ENCODE data around the gene MYL12A. TPM values are rescaled to one million over a fixed set of nuclear protein-coding genes. Genes with fewer than 3 reads are reported as not detected.

Gene MYL12A
- total RNA-seq, 4 donors from 2014 or later = 256 to 378 (median 305) TPM

GRCh38 chr18:3214855-3215637 lies 32.6 kb upstream of the MYL12A start:
- Histone ChIP-seq H3K4me1 (peaks cover 0 to 4% of the 10 kb centered on the region in 2 donors), H3K27me3 (no peaks in the 10 kb centered on the region), H3K4me3 (no peak overlapping the region), H3K27ac (no peak overlapping the region), H3K36me3 (no peaks in the 10 kb centered on the region), H3K9me3 (no peaks in the 10 kb centered on the region)
- intact Hi-C loops (cut with DNase I; ENCODE audit: low total_unique reads) = no loop called here
- no peak for DNase-seq
- no peak for TF ChIP-seq POLR2A (IDR thresholded peaks at IDR 0.05)
- TF ChIP-seq, protein P1, sequence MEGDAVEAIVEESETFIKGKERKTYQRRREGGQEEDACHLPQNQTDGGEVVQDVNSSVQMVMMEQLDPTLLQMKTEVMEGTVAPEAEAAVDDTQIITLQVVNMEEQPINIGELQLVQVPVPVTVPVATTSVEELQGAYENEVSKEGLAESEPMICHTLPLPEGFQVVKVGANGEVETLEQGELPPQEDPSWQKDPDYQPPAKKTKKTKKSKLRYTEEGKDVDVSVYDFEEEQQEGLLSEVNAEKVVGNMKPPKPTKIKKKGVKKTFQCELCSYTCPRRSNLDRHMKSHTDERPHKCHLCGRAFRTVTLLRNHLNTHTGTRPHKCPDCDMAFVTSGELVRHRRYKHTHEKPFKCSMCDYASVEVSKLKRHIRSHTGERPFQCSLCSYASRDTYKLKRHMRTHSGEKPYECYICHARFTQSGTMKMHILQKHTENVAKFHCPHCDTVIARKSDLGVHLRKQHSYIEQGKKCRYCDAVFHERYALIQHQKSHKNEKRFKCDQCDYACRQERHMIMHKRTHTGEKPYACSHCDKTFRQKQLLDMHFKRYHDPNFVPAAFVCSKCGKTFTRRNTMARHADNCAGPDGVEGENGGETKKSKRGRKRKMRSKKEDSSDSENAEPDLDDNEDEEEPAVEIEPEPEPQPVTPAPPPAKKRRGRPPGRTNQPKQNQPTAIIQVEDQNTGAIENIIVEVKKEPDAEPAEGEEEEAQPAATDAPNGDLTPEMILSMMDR (IDR thresholded peaks at IDR 0.05) = no peak

DNA sequence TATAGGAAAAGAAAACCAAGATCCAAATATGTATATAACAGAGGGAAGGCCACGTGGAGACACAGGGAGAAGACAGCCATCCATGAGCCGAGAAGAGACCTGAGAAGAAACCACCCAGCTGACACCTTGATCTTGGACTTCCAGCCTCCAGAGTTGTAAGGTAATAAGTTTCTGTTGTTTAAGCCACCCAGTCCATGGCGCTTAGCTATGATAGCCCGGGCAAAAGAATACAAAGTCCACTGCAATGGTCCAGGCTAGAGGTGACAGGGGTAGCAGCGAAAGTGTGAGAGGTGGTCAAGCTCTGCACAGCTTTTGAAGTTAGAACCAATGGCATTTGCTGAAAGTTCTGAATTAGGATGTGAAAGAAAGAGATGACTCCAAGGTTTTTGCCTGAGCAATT lies 30.6 kb upstream of the MYL12A start:
- Histone ChIP-seq H3K27me3 (no peaks in the 10 kb centered on the region), H3K36me3 (no peaks in the 10 kb centered on the region), H3K4me3 (no peak overlapping the region), H3K9me3 (no peaks in the 10 kb centered on the region), H3K27ac (no peak overlapping the region), H3K4me1 (peaks cover 0 to 4% of the 10 kb centered on the region in 2 donors)
- no peak for TF ChIP-seq POLR2A (IDR thresholded peaks at IDR 0.05)
- TF ChIP-seq, protein P1 (IDR thresholded peaks at IDR 0.05) = no peak
- DNase-seq = no peak
- intact Hi-C loops (cut with DNase I; ENCODE audit: low total_unique reads) = no loop called here

DNA sequence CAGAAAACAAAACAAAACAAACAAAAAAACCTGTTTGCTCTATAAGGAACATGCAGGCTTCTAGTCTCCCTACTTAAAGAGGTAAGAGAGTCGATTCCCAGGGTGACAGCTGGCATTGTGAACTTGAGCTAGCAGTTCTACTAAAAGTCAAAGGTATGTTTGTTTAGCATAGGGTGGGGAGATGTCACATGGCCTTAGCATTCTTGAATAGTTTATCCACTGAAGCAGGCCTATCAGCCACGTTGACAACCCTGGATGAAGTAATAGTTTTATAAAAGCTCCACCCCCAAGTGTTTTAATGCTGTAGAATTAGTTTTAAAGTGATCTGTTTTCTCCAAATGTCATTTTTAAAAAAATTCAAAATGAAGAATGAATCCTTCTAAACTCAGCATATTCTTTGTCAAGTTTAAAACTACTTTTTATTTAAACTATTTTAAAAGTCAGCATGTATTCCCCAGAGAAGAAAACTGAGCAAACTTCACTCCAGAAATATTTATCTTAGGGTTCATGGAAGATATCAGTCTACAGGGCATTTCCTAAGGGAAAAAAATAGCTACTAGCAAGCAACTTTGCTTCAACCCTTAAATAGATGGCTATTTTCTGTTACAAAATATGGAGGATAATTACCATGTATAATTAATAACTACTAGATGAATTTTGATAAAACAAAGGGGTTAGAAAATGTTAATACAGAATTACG lies 29.5 kb upstream of the MYL12A start:
- no peaks in the 10 kb centered on the region for H3K27me3 ChIP-seq
- no peaks in the 10 kb centered on the region for H3K9me3 ChIP-seq
- H3K4me3 ChIP-seq = no peak overlapping the region
- peak overlapping the region; percentile 67 to 77 for H3K27ac ChIP-seq
- TF ChIP-seq POLR2A (IDR thresholded peaks at IDR 0.05) = no peak
- TF ChIP-seq, protein P1 (IDR thresholded peaks at IDR 0.05) = no peak
- intact Hi-C loops (cut with DNase I; ENCODE audit: low total_unique reads) = no loop called here
- H3K36me3 ChIP-seq = no peaks in the 10 kb centered on the region
- H3K4me1 ChIP-seq = peaks cover 0 to 4% of the 10 kb centered on the region in 2 donors
- DNase-seq = no peak

DNA sequence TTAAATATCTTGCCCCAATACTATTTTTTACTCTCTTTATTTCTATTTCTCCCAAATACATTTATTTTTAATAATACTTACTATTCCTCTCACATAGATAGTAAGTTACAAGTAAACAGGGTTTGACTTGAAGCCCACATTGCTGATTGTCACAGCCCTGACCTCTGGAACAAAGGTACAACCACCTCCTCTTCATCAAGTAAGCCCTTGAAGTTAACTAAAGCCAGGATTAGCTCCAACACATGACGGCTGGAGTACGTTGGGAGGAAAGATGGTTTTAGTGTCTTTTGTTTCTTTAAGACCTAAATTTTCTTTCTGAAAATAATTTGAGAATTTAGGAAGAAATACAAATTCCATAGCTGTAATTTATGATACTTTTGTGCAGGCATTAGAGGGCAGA lies 28.8 kb upstream of the MYL12A start:
- intact Hi-C loops (cut with DNase I; ENCODE audit: low total_unique reads) = no loop called here
- TF ChIP-seq, protein P1 (IDR thresholded peaks at IDR 0.05) = no peak
- no peak for TF ChIP-seq POLR2A (IDR thresholded peaks at IDR 0.05)
- Histone ChIP-seq H3K4me3 (peak overlapping the region; percentile 9 to 20), H3K27ac (peak overlapping the region; percentile 67 to 77), H3K4me1 (peaks cover 0 to 4% of the 10 kb centered on the region in 2 donors), H3K27me3 (no peaks in the 10 kb centered on the region), H3K36me3 (no peaks in the 10 kb centered on the region), H3K9me3 (no peaks in the 10 kb centered on the region)
- DNase-seq = no peak

- H3K4me1 ChIP-seq = peaks cover 0 to 4% of the 10 kb centered on the region in 2 donors
- TF ChIP-seq, protein P1 (IDR thresholded peaks at IDR 0.05) = no peak
- TF ChIP-seq POLR2A (IDR thresholded peaks at IDR 0.05) = no peak
- intact Hi-C loops (cut with DNase I; ENCODE audit: low total_unique reads) = no loop called here
- peak overlapping the region; percentile 9 to 20 for H3K4me3 ChIP-seq
- no peaks in the 10 kb centered on the region for H3K36me3 ChIP-seq
- no peak for DNase-seq
- no peaks in the 10 kb centered on the region for H3K9me3 ChIP-seq
- peak overlapping the region; percentile 67 to 77 for H3K27ac ChIP-seq
- H3K27me3 ChIP-seq = no peaks in the 10 kb centered on the region
These were observed 28.4 kb upstream of the MYL12A start for GRCh38 chr18:3219241-3219630.
